ENCODE data around the gene GAS6. TPM values are rescaled to one million over a fixed set of nuclear protein-coding genes. Genes with fewer than 3 reads are reported as not detected.

GAS6 gene
- total and polyA plus RNA-seq, 2 experiments from 2014 or later: 822 to 1,035 TPM

DNA sequence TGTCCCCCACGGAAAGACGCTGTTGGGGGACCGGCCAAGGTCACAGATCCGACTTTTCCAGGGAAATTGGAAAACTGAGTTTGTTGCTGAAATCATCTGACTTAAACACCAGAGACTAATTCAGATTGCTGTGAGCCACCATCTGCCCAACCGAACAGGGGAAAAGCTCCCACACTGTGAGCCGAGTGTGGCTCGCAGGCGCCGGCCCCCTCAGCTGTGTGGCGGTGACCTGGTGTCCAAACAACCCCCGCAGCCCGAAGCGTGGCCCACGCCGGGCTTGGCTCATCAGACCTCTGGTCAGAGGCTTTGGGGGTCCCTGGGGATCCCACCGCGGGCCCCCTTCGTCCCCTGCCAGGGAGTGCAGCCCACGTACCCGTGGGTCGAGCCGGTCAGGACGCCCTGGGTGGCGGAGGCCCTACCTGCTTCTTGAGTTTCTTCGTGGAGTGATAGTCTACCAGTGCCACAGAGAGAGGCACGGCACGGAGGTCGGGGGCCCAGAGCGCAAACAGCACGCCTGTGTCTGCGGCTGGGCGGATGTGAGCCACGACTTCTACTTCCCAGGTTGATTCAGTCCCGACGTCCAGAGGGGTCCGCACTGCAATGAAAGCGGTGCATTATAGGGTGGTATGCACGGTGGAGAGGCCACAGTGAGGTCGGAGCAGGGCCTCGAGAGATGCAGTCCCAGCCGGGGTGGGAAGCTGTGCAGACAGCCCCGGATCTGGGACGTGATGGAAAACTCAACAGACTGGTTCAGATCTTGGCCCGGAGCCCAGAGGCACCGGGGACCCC lies 40.7 kb downstream of the GAS6 start:
- no peak overlapping the region for H2AFZ ChIP-seq
- H3K4me1 ChIP-seq (ENCODE audit: insufficient read depth): peaks cover 23% of the 10 kb centered on the region
- H3K79me2 ChIP-seq (ENCODE audit: insufficient read depth): no peaks in the 10 kb centered on the region; the same call in 1 of the 2 replicates
- in situ Hi-C loops (cut with MboI): no loop called here
- DNase-seq: no peak
- no peaks in the 10 kb centered on the region for H4K20me1 ChIP-seq (ENCODE audit: insufficient read depth)
- no peaks in the 10 kb centered on the region for H3K9me2 ChIP-seq (ENCODE audit: insufficient read depth)
- no peak overlapping the region for H3K4me2 ChIP-seq (ENCODE audit: unreplicated experiment)
- H3K27me3 ChIP-seq (replicated peaks; ENCODE audit: insufficient read depth): no peaks in the 10 kb centered on the region
- H3K27ac ChIP-seq: no peak overlapping the region
- H3K36me3 ChIP-seq (ENCODE audit: low read depth): peaks cover 40% of the 10 kb centered on the region
- no peak for TF ChIP-seq EZH2 (IDR thresholded peaks at IDR 0.05; ENCODE audit: insufficient read depth, poor library complexity, severe bottlenecking)
- TF ChIP-seq EZH2phosphoT487 (IDR thresholded peaks at IDR 0.05; ENCODE audit: insufficient read depth, low read depth): no peak
- H3K4me3 ChIP-seq: no peak overlapping the region
- H3F3A ChIP-seq (ENCODE audit: insufficient read depth): peaks cover 45% of the 10 kb centered on the region
- H3K9ac ChIP-seq: no peak overlapping the region
- H3K9me3 ChIP-seq (ENCODE audit: low read depth): no peaks in the 10 kb centered on the region
- WGBS, 2 experiments (ENCODE audit: low coverage in 1 of 2, low lambda C conversion rate in 2 of 2, missing lambda C conversion rate in 2 of 2): 93% methylated on average over 42 to 45 of the region's 45 CpGs

DNA sequence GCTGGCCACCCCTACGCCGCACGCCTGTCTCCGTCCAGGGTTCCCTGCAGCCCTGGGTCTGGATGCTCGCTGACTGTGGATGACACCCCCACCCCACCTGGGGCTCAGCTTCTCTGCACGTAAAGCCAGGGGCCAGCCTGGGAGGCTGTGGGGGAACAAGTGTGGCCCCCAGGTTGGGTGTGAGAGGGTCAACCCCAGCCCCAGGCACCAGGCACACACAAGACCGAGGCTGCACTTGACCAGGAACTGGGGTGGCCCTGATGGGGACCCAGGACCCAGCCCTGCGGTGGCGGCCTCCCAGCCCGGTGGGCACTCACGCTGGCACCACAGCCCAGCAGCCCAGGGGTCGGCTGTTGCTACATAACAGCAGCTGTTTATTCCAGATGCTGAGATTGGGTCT lies 41.6 kb downstream of the GAS6 start:
- Histone ChIP-seq H3K4me3 (no peak overlapping the region), H3K4me2 (ENCODE audit: unreplicated experiment) (no peak overlapping the region), H3K27me3 (replicated peaks; ENCODE audit: insufficient read depth) (no peaks in the 10 kb centered on the region), H2AFZ (no peak overlapping the region), H3K9ac (no peak overlapping the region), H4K20me1 (ENCODE audit: insufficient read depth) (no peaks in the 10 kb centered on the region), H3K27ac (peak overlapping the region; percentile 93; the same call in 1 of the 2 replicates), H3K79me2 (ENCODE audit: insufficient read depth) (no peaks in the 10 kb centered on the region; the same call in 1 of the 2 replicates), H3K36me3 (ENCODE audit: low read depth) (peaks cover 31% of the 10 kb centered on the region), H3K9me2 (ENCODE audit: insufficient read depth) (no peaks in the 10 kb centered on the region), H3F3A (ENCODE audit: insufficient read depth) (peaks cover 45% of the 10 kb centered on the region), H3K9me3 (ENCODE audit: low read depth) (no peaks in the 10 kb centered on the region), H3K4me1 (ENCODE audit: insufficient read depth) (peaks cover 23% of the 10 kb centered on the region)
- TF ChIP-seq EZH2 (IDR thresholded peaks at IDR 0.05; ENCODE audit: insufficient read depth, poor library complexity, severe bottlenecking) (no peak), EZH2phosphoT487 (IDR thresholded peaks at IDR 0.05; ENCODE audit: insufficient read depth, low read depth) (no peak)
- in situ Hi-C loops (cut with MboI): no loop called here
- WGBS, 2 experiments (ENCODE audit: low coverage in 1 of 2, low lambda C conversion rate in 2 of 2, missing lambda C conversion rate in 2 of 2): 89 to 96% methylated on average over 12 of the region's 12 CpGs
- DNase-seq: no peak

DNA sequence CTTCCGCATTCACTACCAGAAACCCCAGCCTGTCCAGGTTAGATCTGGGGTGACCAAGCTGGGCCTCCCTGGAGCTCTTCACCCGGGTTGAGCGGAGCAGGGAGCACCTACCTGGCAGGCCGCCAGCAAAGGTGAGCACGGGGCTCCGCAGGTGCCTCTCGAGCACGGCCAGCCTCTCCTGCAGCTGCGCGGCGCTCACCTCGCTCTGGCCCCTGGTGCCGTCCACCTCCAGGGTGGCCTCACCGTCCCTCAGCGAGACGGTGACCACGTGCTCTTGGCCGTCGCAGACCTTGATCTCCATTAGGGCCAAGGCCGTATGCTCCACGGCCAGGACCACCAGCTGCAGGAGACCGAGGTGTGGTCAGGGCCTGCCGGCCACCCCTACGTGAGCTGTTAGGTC lies 42.0 kb downstream of the GAS6 start:
- Histone ChIP-seq H3K4me3 (peak overlapping the region; percentile 12; the same call in 1 of the 2 replicates), H3K9me3 (ENCODE audit: low read depth) (no peaks in the 10 kb centered on the region), H3K36me3 (ENCODE audit: low read depth) (peaks cover 27% of the 10 kb centered on the region), H3F3A (ENCODE audit: insufficient read depth) (peaks cover 45% of the 10 kb centered on the region), H3K9me2 (ENCODE audit: insufficient read depth) (no peaks in the 10 kb centered on the region), H3K27ac (peak overlapping the region; percentile 93), H2AFZ (no peak overlapping the region), H3K79me2 (ENCODE audit: insufficient read depth) (no peaks in the 10 kb centered on the region; the same call in 1 of the 2 replicates), H3K4me1 (ENCODE audit: insufficient read depth) (peaks cover 24% of the 10 kb centered on the region), H3K9ac (peak overlapping the region; percentile 72), H3K4me2 (ENCODE audit: unreplicated experiment) (peak overlapping the region; percentile 70), H3K27me3 (replicated peaks; ENCODE audit: insufficient read depth) (no peaks in the 10 kb centered on the region), H4K20me1 (ENCODE audit: insufficient read depth) (no peaks in the 10 kb centered on the region)
- TF ChIP-seq EZH2 (IDR thresholded peaks at IDR 0.05; ENCODE audit: insufficient read depth, poor library complexity, severe bottlenecking) (no peak), EZH2phosphoT487 (IDR thresholded peaks at IDR 0.05; ENCODE audit: insufficient read depth, low read depth) (no peak)
- in situ Hi-C loops (cut with MboI): no loop called here
- DNase-seq: no peak
- WGBS, 2 experiments (ENCODE audit: low coverage in 1 of 2, low lambda C conversion rate in 2 of 2, missing lambda C conversion rate in 2 of 2): 91 to 92% methylated on average over 24 of the region's 24 CpGs

DNA sequence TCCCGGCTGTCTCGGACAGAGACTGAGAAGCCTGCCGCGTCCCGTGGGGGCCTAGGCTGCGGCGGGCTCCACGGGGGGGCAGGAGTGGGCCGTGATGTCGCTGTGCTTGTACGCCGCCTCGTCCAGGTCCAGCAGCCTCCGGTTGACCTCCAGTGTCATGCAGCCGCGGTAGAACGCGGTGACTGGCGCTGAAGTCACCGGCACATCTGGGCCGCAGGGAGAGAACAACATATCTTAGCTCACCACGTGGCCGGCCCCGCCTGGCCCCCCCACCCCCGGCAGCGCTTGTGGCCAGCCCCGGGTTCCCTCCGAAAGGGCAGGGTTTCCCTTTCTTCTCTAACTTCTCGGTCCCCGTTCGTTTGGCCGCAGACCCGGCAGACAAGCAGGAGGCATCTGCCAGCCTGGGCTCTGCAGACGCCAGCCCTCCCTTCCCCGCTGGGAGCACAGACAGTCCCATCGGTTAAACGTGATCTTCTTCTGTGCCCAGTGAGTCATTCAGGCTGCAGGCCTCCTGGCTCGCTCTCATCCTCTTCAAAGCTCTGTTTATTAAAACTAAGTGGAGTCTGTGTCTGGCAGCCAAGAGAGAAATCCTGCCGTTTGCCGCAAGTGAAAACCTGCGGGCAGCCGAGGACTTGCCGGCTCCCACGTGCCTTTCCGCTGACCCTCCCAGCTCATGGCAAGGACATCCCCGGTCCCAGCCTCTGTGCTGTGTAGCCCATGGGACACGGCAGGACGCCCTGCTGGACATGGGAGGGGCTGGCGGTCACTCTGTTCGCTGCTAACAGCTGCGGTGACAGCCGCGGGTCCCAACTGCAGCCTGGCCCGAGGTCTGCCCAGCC lies 42.8 kb downstream of the GAS6 start:
- DNase-seq: peak; percentile 99
- H3K9me2 ChIP-seq (ENCODE audit: insufficient read depth): no peaks in the 10 kb centered on the region
- H3K9ac ChIP-seq: peak overlapping the region; percentile 72
- H3K4me2 ChIP-seq (ENCODE audit: unreplicated experiment): peak overlapping the region; percentile 70
- no peaks in the 10 kb centered on the region; the same call in 1 of the 2 replicates for H3K79me2 ChIP-seq (ENCODE audit: insufficient read depth)
- peaks cover 26% of the 10 kb centered on the region for H3K36me3 ChIP-seq (ENCODE audit: low read depth)
- no peak overlapping the region for H2AFZ ChIP-seq
- H3K9me3 ChIP-seq (ENCODE audit: low read depth): no peaks in the 10 kb centered on the region
- H3K27ac ChIP-seq: peak overlapping the region; percentile 93
- H4K20me1 ChIP-seq (ENCODE audit: insufficient read depth): no peaks in the 10 kb centered on the region
- TF ChIP-seq EZH2 (IDR thresholded peaks at IDR 0.05; ENCODE audit: insufficient read depth, poor library complexity, severe bottlenecking): no peak
- no peak for TF ChIP-seq EZH2phosphoT487 (IDR thresholded peaks at IDR 0.05; ENCODE audit: insufficient read depth, low read depth)
- peaks cover 32% of the 10 kb centered on the region for H3K4me1 ChIP-seq (ENCODE audit: insufficient read depth)
- H3K27me3 ChIP-seq (replicated peaks; ENCODE audit: insufficient read depth): no peaks in the 10 kb centered on the region
- WGBS, 2 experiments (ENCODE audit: low coverage in 1 of 2, low lambda C conversion rate in 2 of 2, missing lambda C conversion rate in 2 of 2): 1 to 2% methylated on average over 46 to 52 of the region's 54 CpGs
- H3F3A ChIP-seq (ENCODE audit: insufficient read depth): peaks cover 53% of the 10 kb centered on the region
- in situ Hi-C loops (cut with MboI): no loop called here
- H3K4me3 ChIP-seq: peak overlapping the region; percentile 25

All from GM23248 (cell line).